GM12878 (cell line): Measurements from ENCODE around the gene LLPH. TPM values are rescaled to one million over a fixed set of nuclear protein-coding genes. Genes with fewer than 3 reads are reported as not detected.

Experiments
- ATF2 ChIP-seq: IDR thresholded peaks from 2 replicates; pipeline ENCODE4 v1.6.1; 2012; ENCODE audit warnings: low read length, inconsistent platforms
- CBX3 ChIP-seq: fragments of 200-600 bp; sonication (generic); IDR thresholded peaks from 2 replicates; pipeline ENCODE4 v1.6.1; 2016; ENCODE audit warnings: low read depth, borderline replicate concordance
- CEBPB ChIP-seq, 2 experiments: fragments of 150-350 bp in 1 of 2; IDR thresholded peaks; 2 replicates each; pipeline ENCODE4 v1.6.1; 2012 to 2014; ENCODE audit warnings: low read depth in 2 of 2, low read length in 2 of 2, borderline replicate concordance in 1 of 2, inconsistent platforms in 1 of 2
- CHD4 ChIP-seq: fragments of 200-600 bp; sonication (generic); IDR thresholded peaks from 2 replicates; pipeline ENCODE4 v1.6.1; 2016; ENCODE audit warnings: mild to moderate bottlenecking
- CREM ChIP-seq: IDR thresholded peaks from 2 replicates; pipeline ENCODE4 v1.6.1; 2014; ENCODE audit warnings: antibody characterized with exemption, low read depth
- DPF2 ChIP-seq: fragments of 450-650 bp; IDR thresholded peaks from 2 replicates; pipeline ENCODE4 v1.6.1; 2017; ENCODE audit warnings: mild to moderate bottlenecking
- FOS ChIP-seq: IDR thresholded peaks from 3 replicates; pipeline ENCODE4 v1.6.1; 2011; ENCODE audit warnings: borderline replicate concordance; ENCODE audit not compliant: insufficient read length; ENCODE audit errors: extremely low read depth
- IKZF2 ChIP-seq, 2 experiments: fragments of 450-650 bp; IDR thresholded peaks; 2 replicates each; pipeline ENCODE4 v1.6.1; 2017; ENCODE audit warnings: mild to moderate bottlenecking in 2 of 2, moderate library complexity in 2 of 2
- KLF5 ChIP-seq: fragments of 450-650 bp; IDR thresholded peaks from 2 replicates; pipeline ENCODE4 v1.6.1; 2014; ENCODE audit warnings: mild to moderate bottlenecking; ENCODE audit not compliant: partially characterized antibody
- MTA2 ChIP-seq: fragments of 450-650 bp; IDR thresholded peaks from 2 replicates; pipeline ENCODE4 v1.6.1; 2016; ENCODE audit warnings: low read depth, mild to moderate bottlenecking, moderate library complexity
- NBN ChIP-seq: fragments of 450-650 bp; IDR thresholded peaks from 2 replicates; pipeline ENCODE4 v1.6.1; 2016
- NFXL1 ChIP-seq: fragments of 450-650 bp; IDR thresholded peaks from 2 replicates; pipeline ENCODE4 v1.6.1; 2017; ENCODE audit warnings: antibody characterized with exemption, mild to moderate bottlenecking, borderline replicate concordance
- NR2C2 ChIP-seq: IDR thresholded peaks from 2 replicates; pipeline ENCODE4 v1.6.1; 2011; ENCODE audit warnings: borderline replicate concordance, low read depth; ENCODE audit not compliant: control insufficient read depth, insufficient read length
- POLR2AphosphoS2 ChIP-seq: IDR thresholded peaks from 2 replicates; pipeline ENCODE4 v1.6.1; 2011; ENCODE audit warnings: low read depth, mild to moderate bottlenecking, low read length, improper control_type of control experiment, moderate library complexity
- RAD21 ChIP-seq: IDR thresholded peaks from 2 replicates; pipeline ENCODE4 v1.6.1; 2011; ENCODE audit warnings: mild to moderate bottlenecking, low read depth, low read length, moderate library complexity; ENCODE audit not compliant: insufficient read depth
- SMAD1 ChIP-seq: fragments of 450-650 bp; IDR thresholded peaks from 2 replicates; pipeline ENCODE4 v1.6.1; 2018; ENCODE audit warnings: mild to moderate bottlenecking, low read depth; ENCODE audit not compliant: partially characterized antibody
- SMC3 ChIP-seq: IDR thresholded peaks from 2 replicates; pipeline ENCODE4 v1.6.1; 2011; ENCODE audit warnings: low read length, improper control_type of control experiment, borderline replicate concordance
- WRNIP1 ChIP-seq: IDR thresholded peaks from 2 replicates; pipeline ENCODE4 v1.6.1; 2011; ENCODE audit warnings: low read depth, low read length, improper control_type of control experiment, borderline replicate concordance
- YY1 ChIP-seq: IDR thresholded peaks from 2 replicates; pipeline ENCODE4 v1.6.1; 2011; ENCODE audit warnings: low read depth, mild to moderate bottlenecking, low read length
- ZBTB33 ChIP-seq: fragments of 450-650 bp; IDR thresholded peaks from 2 replicates; pipeline ENCODE4 v1.6.1; 2017; ENCODE audit warnings: mild to moderate bottlenecking
- ZSCAN29 ChIP-seq: fragments of 450-650 bp; IDR thresholded peaks from 2 replicates; pipeline ENCODE4 v1.6.1; 2017; ENCODE audit warnings: mild to moderate bottlenecking, moderate library complexity
- polyA plus RNA-seq, 11 experiments: library from polyadenylated mRNA; depleted of rRNA in 4 of 11; unstranded in 6 of 11; stranded (reverse) in 5 of 11; fragments of >200 nt; fragmentation: Nextera tagmentation in 4 of 11; fragmentation: Illumina TruSeq in 1 of 11; extraction: Ambion mirVana in 4 of 11; extraction: Trizol in 1 of 11; gene quantifications; 1 replicate in 1 of 11; 2 replicates in 10 of 11; pipeline versions ENCODE4 v1.2.1 to v1.2.3, GENCODE V29; 2011 to 2016; ENCODE audit warnings: inconsistent platforms in 2 of 11, missing spikeins in 2 of 11, low read depth in 1 of 11
- total RNA-seq, 4 experiments: library from RNA; depleted of rRNA in 3 of 4; stranded (reverse); fragments of >200 nt in 3 of 4; fragmentation: Illumina TruSeq in 1 of 4; extraction: Trizol in 1 of 4; gene quantifications; 2 replicates each; pipeline versions ENCODE4 v1.2.1 to v1.2.3, GENCODE V29; 2013 to 2021

LLPH gene
- total and polyA plus RNA-seq, 10 of the 15 experiments (the other 5 are each of a cell fraction or from before 2014, with no cell fraction given), result 15.2 to 107 (median 70.4) TPM

- TF ChIP-seq ZSCAN29 (no peak), RAD21 (peak; percentile 90), DPF2 (no peak), NFXL1 (no peak), YY1 (0 out of 2 replicates have a peak, but pooled peaks have one; percentile 32), POLR2AphosphoS2 (no peak), MTA2 (no peak), SMAD1 (no peak), KLF5 (no peak), SMC3 (peak; percentile 81), NR2C2 (no peak), WRNIP1 (no peak), CREM (no peak), IKZF2 (IDR thresholded peaks at IDR 0.05) (no peak), CEBPB (IDR thresholded peaks at IDR 0.05; ENCODE audit: borderline replicate concordance in 1 of 2, low read depth in 2 of 2, low read length in 2 of 2) (peak; percentile 24 to 74; a peak in 1 of 4 replicates), CHD4 (no peak), ATF2 (peak; percentile 22; the same call in 1 of the 2 replicates), FOS (no peak), NBN (no peak), ZBTB33 (no peak), CBX3 (no peak)
Measured at GRCh38 chr12:66107451-66107915, 23.1 kb downstream of the LLPH start (continued).
